ENCODE measurements around the gene TUBGCP3.
"Not testable (repeated sequence)": the region's sequence is repeated elsewhere in the genome, so short reads cannot be mapped to it uniquely, and the experiment has no call there.

Gene TUBGCP3

GRCh38 chr13:112574834-112575613, 12.9 kb downstream of the TUBGCP3 start:
- no peak for DNase-seq

DNA sequence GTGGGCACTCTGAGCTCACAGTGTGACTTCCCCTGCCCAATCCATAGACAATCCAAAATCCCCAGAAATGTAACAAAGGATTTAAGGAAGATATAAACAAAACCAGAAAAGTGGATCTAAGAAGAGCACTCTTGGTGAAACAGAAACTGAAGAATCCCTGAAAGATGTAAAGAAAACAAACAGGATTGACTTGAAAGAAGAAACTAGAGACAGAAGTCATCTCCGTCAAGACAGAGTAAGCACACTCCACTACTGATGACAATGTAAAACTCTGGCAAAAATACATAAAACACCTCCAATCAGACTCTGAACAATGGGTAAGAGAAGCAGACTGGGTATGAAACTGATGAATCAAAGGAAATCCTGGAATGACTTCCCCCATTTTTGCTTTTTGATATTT, 13.5 kb downstream of the TUBGCP3 start:
- no peak for DNase-seq

DNA sequence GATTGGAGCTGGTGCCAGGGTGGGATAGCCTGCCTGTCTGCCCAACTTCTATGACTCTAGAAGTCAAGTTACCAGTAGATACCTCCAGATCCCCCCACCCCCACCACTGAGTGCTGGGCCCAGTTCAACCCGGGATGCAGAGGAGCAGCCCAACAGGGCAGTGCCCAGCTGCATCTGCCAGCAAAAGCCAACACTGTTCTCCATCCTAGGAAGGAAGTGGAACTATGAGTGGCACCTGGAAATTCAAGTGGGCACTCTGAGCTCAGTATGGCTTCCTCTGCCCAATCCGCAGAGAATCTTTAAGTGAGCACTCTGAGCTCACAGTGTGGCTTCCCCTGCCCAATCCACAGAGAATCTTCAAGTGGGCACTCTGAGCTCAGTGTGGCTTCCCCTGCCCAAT, 14.2 kb downstream of the TUBGCP3 start:
- DNase-seq, result no peak

- no peak for DNase-seq
Measured at GRCh38 chr13:112572366-112572765, 15.6 kb downstream of the TUBGCP3 start.

GRCh38 chr13:112569821-112570220, 18.1 kb downstream of the TUBGCP3 start:
- DNase-seq, result no peak

GRCh38 chr13:112567161-112567862, 20.6 kb downstream of the TUBGCP3 start:
- no peak for DNase-seq

DNA sequence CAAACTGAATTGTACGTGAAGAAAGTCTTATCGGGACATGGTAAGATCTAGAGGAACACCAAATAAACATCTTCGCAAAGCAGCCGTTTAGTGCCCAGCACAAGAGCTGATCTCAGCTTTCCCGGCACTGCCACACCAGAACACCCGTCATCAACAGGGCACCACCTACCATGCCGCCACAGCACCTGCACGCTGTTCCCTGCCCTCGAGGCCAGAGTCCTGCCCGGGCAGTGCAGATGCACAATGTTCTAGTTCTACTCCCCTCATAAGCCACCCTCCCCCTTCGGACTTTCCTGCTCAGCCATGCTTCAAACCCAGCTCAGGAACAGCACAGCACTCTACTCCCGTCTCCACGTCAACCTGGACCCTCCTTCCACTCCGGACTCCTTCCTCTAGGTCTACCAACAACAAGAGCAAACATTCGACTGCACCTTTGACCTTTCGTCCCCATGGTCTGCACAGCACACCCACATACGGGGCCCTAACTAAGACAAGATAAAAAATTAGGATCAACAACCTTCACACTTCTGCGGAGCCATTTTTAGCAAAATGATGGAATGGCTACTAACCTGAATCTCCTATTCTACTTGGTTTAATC, 25.1 kb downstream of the TUBGCP3 start:
- no peak for DNase-seq

DNA sequence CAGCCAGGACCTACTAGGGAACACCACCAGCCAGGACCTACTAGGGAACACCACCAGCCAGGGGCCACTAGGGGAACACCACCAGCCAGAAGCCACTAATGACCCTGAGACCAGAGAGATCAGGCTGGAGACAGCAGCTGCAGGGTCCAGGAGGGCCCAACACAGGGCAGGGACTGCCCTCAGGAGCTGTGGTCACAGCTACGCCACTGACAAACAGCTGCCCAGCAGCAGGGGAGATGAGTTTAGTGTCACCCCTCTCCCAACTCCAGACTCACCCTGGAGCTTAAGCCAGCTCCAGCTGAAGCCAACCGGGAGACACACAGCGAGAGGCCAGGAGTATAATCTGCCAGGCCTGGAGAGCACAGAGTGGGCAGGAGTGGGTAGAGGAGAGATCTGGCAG, 25.7 kb downstream of the TUBGCP3 start:
- DNase-seq, result no peak

- no peak for DNase-seq
Measured at GRCh38 chr13:112561478-112561877, 26.5 kb downstream of the TUBGCP3 start.

GRCh38 chr13:112558696-112559418, 29.1 kb downstream of the TUBGCP3 start:
- no peak for DNase-seq

DNA sequence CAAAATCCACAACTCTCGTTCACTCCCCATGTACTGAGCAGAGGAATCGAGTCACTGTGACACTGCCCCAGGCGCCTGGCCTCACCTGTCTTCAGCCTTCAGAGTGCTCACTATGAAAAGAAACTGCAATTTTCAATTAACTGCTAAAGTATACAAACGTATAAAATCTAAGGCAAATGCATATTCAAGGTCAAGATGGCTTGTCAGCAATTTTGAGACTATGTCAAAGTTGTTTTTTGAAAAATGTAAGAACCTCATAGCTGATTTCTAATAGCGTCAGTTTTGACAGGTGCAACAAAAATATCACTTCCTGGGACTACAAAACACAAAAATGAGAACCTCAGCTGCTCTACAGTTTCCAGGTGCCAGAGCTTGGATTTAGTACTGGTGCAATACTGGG, 31.4 kb downstream of the TUBGCP3 start:
- no peak for DNase-seq

DNA sequence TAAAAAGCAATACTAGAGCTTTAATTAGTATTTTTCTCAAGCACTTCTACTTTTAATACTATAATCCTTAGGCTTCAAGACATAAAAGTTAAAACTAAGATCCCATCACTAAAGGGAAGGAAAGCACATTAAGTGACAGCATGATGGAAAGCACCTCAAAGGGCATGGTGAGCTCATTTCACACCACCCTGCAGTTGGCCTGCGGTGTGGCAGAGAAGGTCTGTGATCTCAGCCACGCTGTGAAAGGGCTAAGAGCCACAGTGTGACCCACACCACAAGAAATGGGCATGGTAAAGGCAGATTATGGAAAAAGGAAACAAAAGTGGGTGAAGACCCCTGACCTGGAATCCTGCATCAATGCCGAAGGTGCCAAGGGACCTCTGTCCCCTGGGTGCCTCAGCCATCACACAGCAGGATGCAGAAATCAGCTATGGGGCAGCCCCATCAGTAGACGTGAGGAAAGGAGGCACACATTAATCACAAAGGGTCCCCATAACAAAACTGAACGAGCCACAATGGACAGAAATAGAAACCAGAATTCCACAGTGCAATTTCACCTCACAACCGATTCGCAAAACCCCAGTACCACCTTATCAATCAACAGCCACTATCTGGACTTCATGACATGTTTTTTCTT, 33.6 kb downstream of the TUBGCP3 start:
- no peak for DNase-seq

- DNase-seq, result not testable (repeated sequence)
Measured at GRCh38 chr13:112548975-112549374, 39.0 kb downstream of the TUBGCP3 start.

- DNase-seq, result no peak
Measured at GRCh38 chr13:112545856-112546255, 42.1 kb downstream of the TUBGCP3 start.

GRCh38 chr13:112532837-112533745, 54.9 kb downstream of the TUBGCP3 start:
- no peak for DNase-seq

DNA sequence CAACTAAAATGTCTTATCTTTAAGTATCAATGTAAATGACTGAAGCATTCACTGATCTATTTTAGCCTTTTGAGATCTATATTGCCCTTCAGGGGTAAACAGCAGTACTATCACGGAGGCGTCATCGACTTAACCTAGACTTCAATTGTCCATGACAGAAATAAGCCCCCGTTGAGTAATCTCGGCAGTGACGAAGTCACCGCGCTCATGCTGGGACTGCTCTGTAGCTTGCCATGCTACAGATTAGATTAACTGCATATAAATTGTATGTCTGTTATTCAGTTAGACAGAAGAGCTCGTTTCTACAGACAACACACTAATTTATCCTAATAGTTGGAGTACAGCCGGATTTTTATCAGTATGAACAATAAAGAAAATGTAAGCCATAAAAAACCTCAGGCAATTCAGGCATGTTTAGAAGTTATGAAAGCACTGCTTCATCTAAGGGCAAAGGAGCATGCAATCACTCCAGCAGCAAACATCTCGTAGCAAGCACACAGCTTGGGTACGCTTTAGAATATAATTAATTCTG, 56.6 kb downstream of the TUBGCP3 start:
- DNase-seq, result peak; percentile 90

GRCh38 chr13:112530861-112531260, 57.1 kb downstream of the TUBGCP3 start:
- no peak for DNase-seq

- no peak for DNase-seq
Measured at GRCh38 chr13:112529216-112529615, 58.7 kb downstream of the TUBGCP3 start.

- DNase-seq, result no peak
Measured at GRCh38 chr13:112526146-112526853, 61.7 kb downstream of the TUBGCP3 start.

GRCh38 chr13:112525356-112525945, 62.5 kb downstream of the TUBGCP3 start:
- no peak for DNase-seq
